ENCODE data around the gene NUP210L.
"Not testable (repeated sequence)": the region's sequence is repeated elsewhere in the genome, so short reads cannot be mapped to it uniquely, and the experiment has no call there.

The NUP210L gene

DNA sequence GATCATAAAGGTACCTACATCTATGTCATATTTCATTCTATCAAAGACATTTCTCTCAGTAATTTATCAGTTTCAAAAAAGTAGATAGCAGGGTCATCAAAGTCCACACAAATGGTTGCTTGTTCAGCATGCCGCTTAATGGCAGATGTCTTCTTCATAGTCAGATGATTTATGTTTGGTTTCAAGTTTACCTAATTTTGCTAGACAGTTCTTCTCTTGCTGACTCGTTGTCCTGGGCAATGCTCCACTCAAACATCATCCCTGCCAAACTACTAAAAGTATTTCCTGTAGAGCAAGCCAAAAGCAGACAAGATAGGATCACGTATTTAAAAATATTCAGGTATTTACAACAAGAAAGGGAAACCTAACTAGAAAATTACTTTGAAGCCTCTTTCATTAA, 13.6 kb downstream of the NUP210L start:
- DNase-seq = no peak
- Histone ChIP-seq H2BK15ac (replicated peaks; ENCODE audit: low read depth) (no peak overlapping the region), H3K18ac (ENCODE audit: low read length) (no peak overlapping the region), H3K27me3 (ENCODE audit: insufficient read depth, low read length, poor library complexity) (no peaks in the 10 kb centered on the region), H4K5ac (ENCODE audit: low read length) (no peak overlapping the region), H3K4ac (ENCODE audit: low read depth, low read length) (no peak overlapping the region), H3K4me1 (ENCODE audit: control insufficient read depth, low read depth, low read length) (no peaks in the 10 kb centered on the region), H3K36me3 (ENCODE audit: control insufficient read depth, insufficient read depth, low read length) (no peaks in the 10 kb centered on the region), H2BK5ac (ENCODE audit: low read length) (no peak overlapping the region), H2BK120ac (ENCODE audit: low read depth, low read length) (no peak overlapping the region), H2AK5ac (ENCODE audit: low read length) (no peak overlapping the region), H3K79me1 (ENCODE audit: low read length) (no peaks in the 10 kb centered on the region), H3K4me2 (ENCODE audit: low read length) (no peak overlapping the region), H4K8ac (ENCODE audit: low read depth, low read length) (no peak overlapping the region), H3K27ac (ENCODE audit: low read depth, low read length) (no peak overlapping the region), H3K56ac (ENCODE audit: low read length) (no peak overlapping the region), H3K79me2 (ENCODE audit: control insufficient read depth, insufficient read depth, low read length) (no peaks in the 10 kb centered on the region), H3K4me3 (ENCODE audit: low read length) (no peak overlapping the region), H3K23ac (ENCODE audit: low read length) (no peak overlapping the region), H3K9ac (ENCODE audit: low read length) (no peak overlapping the region)
- WGBS (ENCODE audit: extremely low coverage, insufficient coverage, low lambda C conversion rate) = no CpG with 5 or more reads among the region's 3 CpGs

DNA sequence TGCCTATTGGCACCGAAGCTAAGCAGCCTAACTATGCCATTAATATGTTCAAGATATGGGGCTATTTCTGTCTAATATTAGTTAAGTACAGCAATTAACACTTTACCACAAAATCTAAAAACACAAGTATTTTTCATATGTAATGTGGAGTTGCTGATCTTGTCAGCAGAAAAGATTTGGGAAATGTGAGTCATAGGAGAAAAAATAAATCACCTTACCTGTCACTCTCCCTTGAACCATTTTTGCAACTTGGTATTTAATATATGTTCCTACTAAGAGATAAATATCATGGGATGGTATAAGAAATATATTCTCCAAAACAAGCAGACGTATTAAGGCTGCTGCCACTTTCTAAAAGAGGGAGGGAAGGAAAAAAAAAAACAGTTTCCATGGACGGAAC, 17.0 kb downstream of the NUP210L start:
- H3K23ac ChIP-seq (ENCODE audit: low read length) = no peak overlapping the region
- H3K36me3 ChIP-seq (ENCODE audit: control insufficient read depth, insufficient read depth, low read length) = no peaks in the 10 kb centered on the region
- no peak overlapping the region for H2BK5ac ChIP-seq (ENCODE audit: low read length)
- H2AK5ac ChIP-seq (ENCODE audit: low read length) = no peak overlapping the region
- H3K9ac ChIP-seq (ENCODE audit: low read length) = no peak overlapping the region
- no peak overlapping the region for H3K27ac ChIP-seq (ENCODE audit: low read depth, low read length)
- no peak overlapping the region for H3K4ac ChIP-seq (ENCODE audit: low read depth, low read length)
- no peak overlapping the region for H3K4me2 ChIP-seq (ENCODE audit: low read length)
- H3K18ac ChIP-seq (ENCODE audit: low read length) = no peak overlapping the region
- H3K79me1 ChIP-seq (ENCODE audit: low read length) = no peaks in the 10 kb centered on the region
- H3K56ac ChIP-seq (ENCODE audit: low read length) = no peak overlapping the region
- H4K5ac ChIP-seq (ENCODE audit: low read length) = no peak overlapping the region
- no peak overlapping the region for H2BK15ac ChIP-seq (replicated peaks; ENCODE audit: low read depth)
- H3K4me3 ChIP-seq (ENCODE audit: low read length) = no peak overlapping the region
- no peaks in the 10 kb centered on the region for H3K79me2 ChIP-seq (ENCODE audit: control insufficient read depth, insufficient read depth, low read length)
- H4K8ac ChIP-seq (ENCODE audit: low read depth, low read length) = no peak overlapping the region
- no CpG with 5 or more reads among the region's 3 CpGs for WGBS (ENCODE audit: extremely low coverage, insufficient coverage, low lambda C conversion rate)
- no peak for DNase-seq
- H2BK120ac ChIP-seq (ENCODE audit: low read depth, low read length) = no peak overlapping the region
- H3K27me3 ChIP-seq (ENCODE audit: insufficient read depth, low read length, poor library complexity) = no peaks in the 10 kb centered on the region
- no peaks in the 10 kb centered on the region for H3K4me1 ChIP-seq (ENCODE audit: control insufficient read depth, low read depth, low read length)

DNA sequence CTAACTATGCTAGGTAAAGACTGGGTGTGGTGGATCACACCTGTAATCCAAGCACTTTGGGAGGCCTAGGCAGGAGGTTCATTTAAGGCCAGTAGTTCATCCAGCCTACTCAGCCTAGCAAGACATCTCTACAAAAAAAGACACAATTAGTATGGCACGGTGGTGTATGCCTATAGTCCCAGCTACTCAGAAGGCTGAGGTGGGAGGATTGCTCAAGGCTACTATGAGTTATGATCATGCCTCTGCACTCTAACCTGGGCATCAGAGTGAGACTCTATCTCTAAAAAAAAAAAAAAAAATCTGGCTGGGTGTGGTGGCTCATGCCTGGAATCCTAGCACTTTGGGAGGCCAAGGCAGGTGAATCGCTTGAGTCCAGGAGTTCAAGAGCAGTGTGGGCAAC, 21.6 kb downstream of the NUP210L start:
- H3K9ac ChIP-seq (ENCODE audit: low read length) = no peak overlapping the region
- no peaks in the 10 kb centered on the region for H3K4me1 ChIP-seq (ENCODE audit: control insufficient read depth, low read depth, low read length)
- H2BK5ac ChIP-seq (ENCODE audit: low read length) = no peak overlapping the region
- H3K56ac ChIP-seq (ENCODE audit: low read length) = no peak overlapping the region
- H3K4me2 ChIP-seq (ENCODE audit: low read length) = no peak overlapping the region
- H3K4me3 ChIP-seq (ENCODE audit: low read length) = no peak overlapping the region
- no peaks in the 10 kb centered on the region for H3K27me3 ChIP-seq (ENCODE audit: insufficient read depth, low read length, poor library complexity)
- no peaks in the 10 kb centered on the region for H3K36me3 ChIP-seq (ENCODE audit: control insufficient read depth, insufficient read depth, low read length)
- H3K79me2 ChIP-seq (ENCODE audit: control insufficient read depth, insufficient read depth, low read length) = no peaks in the 10 kb centered on the region
- no peak overlapping the region for H2AK5ac ChIP-seq (ENCODE audit: low read length)
- no peak overlapping the region for H4K5ac ChIP-seq (ENCODE audit: low read length)
- no peaks in the 10 kb centered on the region for H3K79me1 ChIP-seq (ENCODE audit: low read length)
- no peak overlapping the region for H2BK15ac ChIP-seq (replicated peaks; ENCODE audit: low read depth)
- H3K23ac ChIP-seq (ENCODE audit: low read length) = no peak overlapping the region
- no peak overlapping the region for H2BK120ac ChIP-seq (ENCODE audit: low read depth, low read length)
- no peak for DNase-seq
- no CpG with 5 or more reads among the region's 2 CpGs for WGBS (ENCODE audit: extremely low coverage, insufficient coverage, low lambda C conversion rate)
- no peak overlapping the region for H4K8ac ChIP-seq (ENCODE audit: low read depth, low read length)
- H3K18ac ChIP-seq (ENCODE audit: low read length) = no peak overlapping the region
- no peak overlapping the region for H3K4ac ChIP-seq (ENCODE audit: low read depth, low read length)
- H3K27ac ChIP-seq (ENCODE audit: low read depth, low read length) = no peak overlapping the region

DNA sequence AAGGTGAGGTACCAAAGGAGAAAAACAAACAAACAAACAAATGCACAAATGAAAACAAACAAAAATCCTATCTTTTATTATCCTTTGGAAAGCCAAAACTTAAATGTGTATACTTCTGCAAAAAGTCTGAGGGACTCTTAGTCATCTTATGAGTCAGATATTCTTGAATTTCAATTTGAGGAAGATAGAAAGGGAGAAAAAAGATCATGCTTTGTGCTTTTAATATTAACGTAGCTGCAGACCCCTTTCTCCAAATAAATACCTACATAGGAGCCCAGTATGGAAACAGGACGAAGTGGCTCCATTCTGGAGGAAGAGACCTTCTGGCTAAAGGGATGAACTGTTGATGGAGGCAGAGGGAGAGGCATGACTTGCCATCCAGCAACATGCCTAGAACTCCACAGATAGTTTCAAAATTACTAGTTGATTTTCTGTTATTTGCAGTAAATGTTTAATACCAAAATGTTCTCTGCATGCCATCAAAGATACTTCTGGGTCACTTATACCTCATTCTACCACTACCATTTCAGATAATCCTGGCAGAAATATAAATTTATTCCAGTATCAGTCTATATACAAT, 25.4 kb downstream of the NUP210L start:
- Histone ChIP-seq H3K18ac (ENCODE audit: low read length) (no peak overlapping the region), H4K8ac (ENCODE audit: low read depth, low read length) (no peak overlapping the region), H3K4me2 (ENCODE audit: low read length) (no peak overlapping the region), H3K36me3 (ENCODE audit: control insufficient read depth, insufficient read depth, low read length) (no peaks in the 10 kb centered on the region), H3K9ac (ENCODE audit: low read length) (no peak overlapping the region), H3K56ac (ENCODE audit: low read length) (no peak overlapping the region), H3K4ac (ENCODE audit: low read depth, low read length) (no peak overlapping the region), H4K5ac (ENCODE audit: low read length) (no peak overlapping the region), H3K23ac (ENCODE audit: low read length) (no peak overlapping the region), H3K79me1 (ENCODE audit: low read length) (no peaks in the 10 kb centered on the region), H2AK5ac (ENCODE audit: low read length) (no peak overlapping the region), H3K4me3 (ENCODE audit: low read length) (no peak overlapping the region), H3K79me2 (ENCODE audit: control insufficient read depth, insufficient read depth, low read length) (no peaks in the 10 kb centered on the region), H2BK15ac (replicated peaks; ENCODE audit: low read depth) (no peak overlapping the region), H3K27ac (ENCODE audit: low read depth, low read length) (no peak overlapping the region), H3K4me1 (ENCODE audit: control insufficient read depth, low read depth, low read length) (no peaks in the 10 kb centered on the region), H3K27me3 (ENCODE audit: insufficient read depth, low read length, poor library complexity) (no peaks in the 10 kb centered on the region), H2BK5ac (ENCODE audit: low read length) (no peak overlapping the region), H2BK120ac (ENCODE audit: low read depth, low read length) (no peak overlapping the region)
- WGBS (ENCODE audit: extremely low coverage, insufficient coverage, low lambda C conversion rate) = no CpG with 5 or more reads among the region's 2 CpGs
- DNase-seq = no peak

DNA sequence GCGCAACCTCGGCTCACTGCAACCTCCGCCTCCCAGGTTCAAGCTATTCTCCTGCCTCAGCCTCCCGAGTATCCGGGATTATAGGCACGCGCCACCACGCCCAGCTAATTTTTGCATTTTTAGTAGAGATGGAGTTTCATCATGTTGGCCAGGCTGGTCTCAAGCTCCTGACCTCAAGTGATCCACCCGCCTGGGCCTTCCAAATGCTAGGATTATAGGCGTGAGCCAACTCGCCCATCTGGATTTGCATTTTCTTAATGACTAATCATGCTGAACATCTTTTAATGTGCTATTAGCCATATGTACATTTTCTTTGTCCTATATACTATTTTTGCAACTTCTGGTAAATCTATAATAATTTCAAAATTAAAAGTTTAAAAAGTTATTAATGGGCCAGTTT, 31.7 kb downstream of the NUP210L start:
- not testable (repeated sequence) for H3K4me2 ChIP-seq (ENCODE audit: low read length); H2BK5ac ChIP-seq (ENCODE audit: low read length); H3K27me3 ChIP-seq (ENCODE audit: insufficient read depth, low read length, poor library complexity); H2BK120ac ChIP-seq (ENCODE audit: low read depth, low read length); H4K5ac ChIP-seq (ENCODE audit: low read length); H3K4me3 ChIP-seq (ENCODE audit: low read length); DNase-seq; H3K79me2 ChIP-seq (ENCODE audit: control insufficient read depth, insufficient read depth, low read length); H3K23ac ChIP-seq (ENCODE audit: low read length); H3K27ac ChIP-seq (ENCODE audit: low read depth, low read length); H2AK5ac ChIP-seq (ENCODE audit: low read length); H3K4ac ChIP-seq (ENCODE audit: low read depth, low read length); H3K18ac ChIP-seq (ENCODE audit: low read length); H3K56ac ChIP-seq (ENCODE audit: low read length); H3K79me1 ChIP-seq (ENCODE audit: low read length); H2BK15ac ChIP-seq (replicated peaks; ENCODE audit: low read depth); H4K8ac ChIP-seq (ENCODE audit: low read depth, low read length); H3K9ac ChIP-seq (ENCODE audit: low read length); H3K36me3 ChIP-seq (ENCODE audit: control insufficient read depth, insufficient read depth, low read length); H3K4me1 ChIP-seq (ENCODE audit: control insufficient read depth, low read depth, low read length)
- WGBS (ENCODE audit: extremely low coverage, insufficient coverage, low lambda C conversion rate) = no CpG with 5 or more reads among the region's 11 CpGs

DNA sequence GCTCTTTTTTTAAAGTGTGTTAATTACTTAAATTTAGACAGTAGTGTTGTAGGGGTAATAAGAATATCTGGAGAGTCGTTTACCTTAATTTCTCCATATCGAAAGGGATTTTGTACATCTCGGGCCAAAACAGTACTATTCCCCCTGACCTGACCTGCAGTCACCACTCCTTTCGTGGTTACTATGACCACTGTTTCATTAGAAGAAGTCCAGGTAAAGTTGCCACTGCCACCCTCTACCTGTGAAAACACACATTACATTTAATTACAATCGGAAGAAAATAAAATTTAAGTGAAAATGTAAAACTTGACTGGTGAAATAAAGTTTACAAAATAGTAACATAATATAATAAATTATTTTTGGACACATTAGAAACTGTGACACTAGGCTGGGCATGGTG, 37.2 kb downstream of the NUP210L start:
- no peak overlapping the region for H3K4me3 ChIP-seq (ENCODE audit: low read length)
- H3K4me2 ChIP-seq (ENCODE audit: low read length) = no peak overlapping the region
- no peak overlapping the region for H3K56ac ChIP-seq (ENCODE audit: low read length)
- no peak overlapping the region for H3K9ac ChIP-seq (ENCODE audit: low read length)
- no peak overlapping the region for H3K23ac ChIP-seq (ENCODE audit: low read length)
- no CpG with 5 or more reads among the region's 5 CpGs for WGBS (ENCODE audit: extremely low coverage, insufficient coverage, low lambda C conversion rate)
- H3K79me1 ChIP-seq (ENCODE audit: low read length) = no peaks in the 10 kb centered on the region
- no peak overlapping the region for H2AK5ac ChIP-seq (ENCODE audit: low read length)
- no peak overlapping the region for H2BK5ac ChIP-seq (ENCODE audit: low read length)
- no peak overlapping the region for H3K27ac ChIP-seq (ENCODE audit: low read depth, low read length)
- H4K8ac ChIP-seq (ENCODE audit: low read depth, low read length) = no peak overlapping the region
- no peaks in the 10 kb centered on the region for H3K4me1 ChIP-seq (ENCODE audit: control insufficient read depth, low read depth, low read length)
- no peak for DNase-seq
- H3K4ac ChIP-seq (ENCODE audit: low read depth, low read length) = no peak overlapping the region
- H3K18ac ChIP-seq (ENCODE audit: low read length) = no peak overlapping the region
- H3K36me3 ChIP-seq (ENCODE audit: control insufficient read depth, insufficient read depth, low read length) = no peaks in the 10 kb centered on the region
- no peak overlapping the region for H2BK120ac ChIP-seq (ENCODE audit: low read depth, low read length)
- H4K5ac ChIP-seq (ENCODE audit: low read length) = no peak overlapping the region
- no peaks in the 10 kb centered on the region for H3K27me3 ChIP-seq (ENCODE audit: insufficient read depth, low read length, poor library complexity)
- H3K79me2 ChIP-seq (ENCODE audit: control insufficient read depth, insufficient read depth, low read length) = no peaks in the 10 kb centered on the region
- no peak overlapping the region for H2BK15ac ChIP-seq (replicated peaks; ENCODE audit: low read depth)
